ENCODE measurements around the gene SHFL. TPM values are rescaled to one million over a fixed set of nuclear protein-coding genes. Genes with fewer than 3 reads are reported as not detected.

The SHFL gene
- total RNA-seq, result 100 to 1,000 TPM in 1 of 4 donors, 10 to 100 TPM in 3; 39.9 to 125 (median 62.7) TPM

DNA sequence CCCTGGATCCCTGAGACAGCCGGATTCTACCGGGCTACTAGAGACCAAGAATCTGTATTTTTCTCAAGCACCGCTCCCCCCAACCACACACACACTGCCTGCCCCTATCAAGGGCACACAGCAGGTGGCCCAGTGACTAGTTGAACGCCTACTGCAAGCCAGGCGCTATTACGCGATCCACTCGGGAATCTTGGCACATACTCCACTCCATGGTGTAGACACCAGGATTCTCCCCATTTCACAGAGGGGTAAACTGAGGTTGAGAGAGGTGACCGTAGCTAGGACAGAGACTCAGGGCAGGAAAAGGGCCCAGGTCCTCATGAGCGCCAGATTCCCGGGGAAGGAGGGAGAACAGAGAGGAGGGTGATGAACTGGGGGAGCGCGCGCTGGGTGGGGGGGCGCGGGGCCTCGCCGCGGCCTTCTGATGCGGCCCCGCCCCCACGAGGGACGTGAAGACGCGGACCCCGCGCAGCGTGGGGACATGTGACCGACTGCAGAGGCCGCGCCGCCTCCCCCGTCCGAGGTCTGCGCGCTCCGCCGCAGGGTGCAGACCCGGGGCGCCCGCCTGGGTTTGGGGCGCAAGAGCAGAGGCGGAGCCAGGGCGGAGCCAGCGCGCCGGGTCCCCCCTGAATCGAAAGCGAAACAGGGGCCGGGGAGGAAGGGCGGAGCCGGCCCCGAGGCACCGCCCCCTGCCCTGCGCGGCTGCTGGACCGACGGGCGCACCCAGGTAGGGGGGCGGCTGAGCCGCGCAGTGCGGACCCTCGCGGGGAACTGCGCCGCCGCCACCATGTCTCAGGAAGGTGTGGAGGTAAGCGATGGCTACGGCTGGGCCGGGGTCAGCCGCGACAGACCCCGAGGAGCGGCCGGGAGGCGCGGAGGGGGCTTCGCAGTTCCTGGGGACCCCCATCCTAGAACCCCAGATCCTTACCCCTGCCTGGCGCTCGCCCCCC, at the start of gene SHFL:
SHFL (plus strand) TSS at position 677 of the 950 bp plus-strand sequence; CDS start at position 788, 111 bp downstream.
- peak; percentile 42 to 43 for TF ChIP-seq POLR2A (IDR thresholded peaks at IDR 0.05)
- TF ChIP-seq, protein P1, sequence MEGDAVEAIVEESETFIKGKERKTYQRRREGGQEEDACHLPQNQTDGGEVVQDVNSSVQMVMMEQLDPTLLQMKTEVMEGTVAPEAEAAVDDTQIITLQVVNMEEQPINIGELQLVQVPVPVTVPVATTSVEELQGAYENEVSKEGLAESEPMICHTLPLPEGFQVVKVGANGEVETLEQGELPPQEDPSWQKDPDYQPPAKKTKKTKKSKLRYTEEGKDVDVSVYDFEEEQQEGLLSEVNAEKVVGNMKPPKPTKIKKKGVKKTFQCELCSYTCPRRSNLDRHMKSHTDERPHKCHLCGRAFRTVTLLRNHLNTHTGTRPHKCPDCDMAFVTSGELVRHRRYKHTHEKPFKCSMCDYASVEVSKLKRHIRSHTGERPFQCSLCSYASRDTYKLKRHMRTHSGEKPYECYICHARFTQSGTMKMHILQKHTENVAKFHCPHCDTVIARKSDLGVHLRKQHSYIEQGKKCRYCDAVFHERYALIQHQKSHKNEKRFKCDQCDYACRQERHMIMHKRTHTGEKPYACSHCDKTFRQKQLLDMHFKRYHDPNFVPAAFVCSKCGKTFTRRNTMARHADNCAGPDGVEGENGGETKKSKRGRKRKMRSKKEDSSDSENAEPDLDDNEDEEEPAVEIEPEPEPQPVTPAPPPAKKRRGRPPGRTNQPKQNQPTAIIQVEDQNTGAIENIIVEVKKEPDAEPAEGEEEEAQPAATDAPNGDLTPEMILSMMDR (IDR thresholded peaks at IDR 0.05), result no peak
- H3K4me1 ChIP-seq, result peaks cover 0 to 10% (median 4%) of the 10 kb centered on the region in 4 donors
- H3K9me3 ChIP-seq, result no peaks in the 10 kb centered on the region
- peak within 1 kb of the TSS; percentile 86 to 92 (median 88) for H3K27ac ChIP-seq
- H3K36me3 ChIP-seq, result peaks cover 0 to 21% (median 0%) of the 10 kb centered on the region in 3 donors
- H3K27me3 ChIP-seq, result no peaks in the 10 kb centered on the region
- peak; percentile 82 to 94 (median 89) for DNase-seq
- peak within 1 kb of the TSS; percentile 82 to 99 (median 92) for H3K4me3 ChIP-seq

DNA sequence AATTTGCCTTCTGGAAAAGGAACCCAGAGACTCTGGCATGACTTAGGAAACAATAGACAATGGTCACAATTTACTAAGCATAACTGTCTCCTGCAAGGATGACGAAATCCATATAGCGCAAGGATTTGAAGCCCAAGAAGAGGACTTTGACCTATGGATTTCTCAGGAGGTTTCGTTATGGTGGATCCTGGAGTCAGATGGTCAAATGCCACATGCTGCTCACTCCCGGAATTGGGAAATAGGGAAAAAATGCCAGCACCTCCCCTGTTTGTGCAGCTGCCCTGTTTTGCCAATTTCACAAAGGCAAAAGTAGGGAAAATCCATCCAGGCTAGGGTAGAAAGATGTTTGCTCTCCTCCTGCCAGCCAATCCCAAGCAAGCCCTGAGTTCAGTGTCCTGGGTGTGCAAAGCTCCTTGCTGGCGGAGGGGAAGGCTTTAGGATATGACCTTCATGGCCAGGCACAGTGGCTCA, 49.5 kb upstream of the SHFL start:
- Histone ChIP-seq H3K9me3 (no peaks in the 10 kb centered on the region), H3K36me3 (no peaks in the 10 kb centered on the region), H3K27me3 (no peaks in the 10 kb centered on the region), H3K4me1 (no peaks in the 10 kb centered on the region), H3K27ac (no peak overlapping the region), H3K4me3 (no peak overlapping the region)
- no peak for DNase-seq
- TF ChIP-seq, protein P1 (IDR thresholded peaks at IDR 0.05), result no peak
- no peak for TF ChIP-seq POLR2A (IDR thresholded peaks at IDR 0.05)

DNA sequence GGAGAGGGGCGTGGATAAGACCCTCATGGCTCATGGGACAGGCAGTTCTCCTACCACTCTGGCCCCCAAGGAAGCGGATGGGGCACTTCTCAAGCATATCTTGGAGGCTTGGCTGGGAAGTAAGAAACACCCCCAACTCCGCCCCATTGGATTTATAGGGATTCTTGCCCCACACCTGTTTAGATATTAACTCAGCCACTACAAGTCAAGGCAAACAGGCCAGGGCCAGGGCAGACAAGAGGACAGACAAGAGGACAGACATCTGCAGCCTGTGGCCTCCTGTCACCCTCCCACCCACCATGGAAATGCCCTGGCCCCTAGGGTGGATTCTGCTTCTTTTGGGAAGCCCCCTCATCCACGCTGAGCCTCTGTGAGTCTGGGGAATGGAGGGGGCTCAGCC, 48.8 kb upstream of the SHFL start:
- Histone ChIP-seq H3K9me3 (no peaks in the 10 kb centered on the region), H3K4me1 (no peaks in the 10 kb centered on the region), H3K27ac (no peak overlapping the region), H3K4me3 (no peak overlapping the region), H3K27me3 (no peaks in the 10 kb centered on the region), H3K36me3 (no peaks in the 10 kb centered on the region)
- DNase-seq, result no peak
- TF ChIP-seq, protein P1 (IDR thresholded peaks at IDR 0.05), result no peak
- no peak for TF ChIP-seq POLR2A (IDR thresholded peaks at IDR 0.05)

DNA sequence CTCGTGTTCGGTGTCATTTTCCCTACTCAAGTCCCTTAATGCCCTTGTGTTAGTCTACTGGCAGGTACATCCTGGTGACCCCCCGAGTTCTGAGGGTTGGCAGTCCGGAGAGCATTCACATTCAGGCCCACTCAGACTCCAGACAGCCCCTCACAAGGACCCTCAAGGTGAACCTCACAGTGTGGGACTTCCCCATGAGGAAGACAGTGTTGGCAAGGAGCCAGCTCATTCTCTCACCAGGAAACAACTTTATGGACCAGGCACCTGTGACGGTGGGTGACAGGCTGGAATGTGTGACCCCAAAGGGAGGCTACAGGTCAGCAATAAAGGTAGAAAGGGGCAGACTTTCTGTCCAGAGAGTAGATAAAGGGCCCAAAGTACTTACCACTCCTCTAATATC, 48.3 kb upstream of the SHFL start:
- Histone ChIP-seq H3K4me3 (no peak overlapping the region), H3K9me3 (no peaks in the 10 kb centered on the region), H3K27ac (no peak overlapping the region), H3K4me1 (no peaks in the 10 kb centered on the region), H3K27me3 (no peaks in the 10 kb centered on the region), H3K36me3 (no peaks in the 10 kb centered on the region)
- TF ChIP-seq POLR2A (IDR thresholded peaks at IDR 0.05), result no peak
- TF ChIP-seq, protein P1 (IDR thresholded peaks at IDR 0.05), result no peak
- DNase-seq, result no peak

DNA sequence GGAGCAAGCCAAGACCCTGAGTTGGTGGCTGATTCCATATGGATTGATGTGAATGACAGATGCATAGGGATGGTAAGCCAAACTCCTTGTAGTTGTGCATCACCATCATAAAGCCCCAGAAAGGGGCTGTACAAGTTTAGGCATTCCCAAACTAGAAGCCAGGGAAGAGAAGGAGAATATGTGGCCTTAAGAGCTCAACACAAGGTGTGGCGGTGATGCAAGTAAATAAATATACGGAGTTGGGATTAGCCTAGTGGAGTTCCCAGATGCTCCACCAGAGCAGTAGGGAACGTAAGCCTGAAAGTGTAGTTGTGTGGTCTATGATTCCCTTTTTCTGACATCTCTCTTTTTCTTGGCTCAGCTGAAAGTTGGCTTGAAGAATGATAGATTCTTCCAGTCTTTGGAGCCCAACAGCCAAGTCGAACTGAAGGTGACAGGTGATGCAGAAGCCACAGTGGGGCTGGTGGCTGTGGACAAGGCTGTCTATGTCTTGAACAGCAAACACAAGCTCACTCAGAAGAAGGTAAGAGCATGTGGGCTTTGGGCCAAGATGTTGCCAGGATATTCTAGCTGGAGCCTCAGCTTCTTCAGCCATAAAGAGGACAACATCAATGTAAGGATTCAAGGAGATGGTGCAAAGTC, 42.7 kb upstream of the SHFL start:
- no peak overlapping the region for H3K27ac ChIP-seq
- H3K4me1 ChIP-seq, result no peaks in the 10 kb centered on the region
- no peak for DNase-seq

More for the DNA sequence above, 42.7 kb upstream of the SHFL start:
- H3K4me3 ChIP-seq, result no peak overlapping the region
- H3K27me3 ChIP-seq, result no peaks in the 10 kb centered on the region
- no peaks in the 10 kb centered on the region for H3K36me3 ChIP-seq
- peaks cover 0 to 17% (median 0%) of the 10 kb centered on the region in 4 donors for H3K9me3 ChIP-seq
- TF ChIP-seq POLR2A (IDR thresholded peaks at IDR 0.05), result no peak
- TF ChIP-seq, protein P1 (IDR thresholded peaks at IDR 0.05), result no peak
